NCI-H2081 treated with DMSO at 0.1 percent for 48 hours (cell line): ENCODE measurements around the gene KISS1R.
"Not testable (repeated sequence)": the region's sequence is repeated elsewhere in the genome, so short reads cannot be mapped to it uniquely, and the experiment has no call there.

Experiments
- DNase-seq: peaks from one replicate; lab custom pipeline; 2025; lab: John Stamatoyannopoulos, UW

Gene KISS1R

DNA sequence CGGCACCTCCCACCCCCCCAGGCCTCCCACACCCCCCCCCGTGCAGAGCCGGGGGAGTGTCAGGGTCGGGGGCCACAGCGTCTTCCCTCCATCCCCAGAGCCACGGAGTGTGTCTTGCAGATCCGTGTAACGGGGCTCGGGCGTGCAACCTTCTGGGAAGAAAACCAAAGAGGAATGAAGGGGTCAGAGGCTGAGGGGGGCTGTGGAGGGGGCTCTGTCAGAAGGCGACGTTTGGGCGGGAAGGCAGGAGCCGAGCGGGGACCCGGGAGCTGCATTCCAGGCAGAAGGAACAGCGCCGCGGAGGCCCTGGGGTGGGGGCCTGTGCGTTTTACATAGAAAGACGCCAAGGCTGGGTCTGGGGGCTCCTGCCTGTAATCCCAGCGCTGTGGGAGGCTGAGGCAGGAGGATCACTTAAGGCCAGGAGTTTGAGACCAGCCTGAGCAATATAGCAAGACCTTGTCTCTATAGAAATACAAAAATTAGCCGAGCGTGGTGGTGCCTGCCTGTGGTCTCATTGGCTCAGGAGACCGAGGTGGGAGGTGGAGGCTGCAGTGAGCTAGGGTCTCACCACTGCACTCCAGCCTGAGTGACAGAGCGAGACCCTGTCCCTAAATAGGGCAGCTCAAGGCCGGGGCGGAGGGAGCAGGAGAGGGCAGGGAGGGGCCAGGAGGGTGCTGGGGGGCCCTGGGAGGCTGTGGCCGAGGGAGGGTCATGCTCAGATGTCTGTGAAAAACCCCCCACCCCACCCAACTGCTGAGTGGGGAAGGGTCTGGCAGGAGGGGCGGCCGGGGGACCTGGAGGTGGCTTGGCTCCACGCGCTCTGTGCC is 36.5 kb downstream of the KISS1R start:
- no peak for DNase-seq

DNA sequence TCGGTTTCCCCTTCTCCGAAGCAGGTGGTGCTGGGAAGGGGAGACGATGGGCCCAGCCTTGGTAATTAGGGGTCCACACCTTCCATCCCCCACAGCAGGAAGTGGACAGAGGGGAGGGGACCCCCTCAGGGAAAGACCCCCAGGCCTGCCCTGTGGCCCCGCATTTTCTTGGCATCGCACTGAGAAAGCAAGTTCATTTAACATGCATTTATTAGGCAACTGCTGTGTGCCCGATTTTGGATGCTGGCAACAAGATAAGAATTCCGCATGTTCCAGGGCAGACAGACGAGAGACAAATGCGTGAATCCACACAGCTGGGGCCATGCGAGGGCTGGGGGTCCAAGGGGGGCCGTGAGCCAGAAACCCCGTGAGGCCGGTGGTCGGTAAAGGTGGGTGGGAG is 37.1 kb downstream of the KISS1R start:
- DNase-seq, result no peak

DNA sequence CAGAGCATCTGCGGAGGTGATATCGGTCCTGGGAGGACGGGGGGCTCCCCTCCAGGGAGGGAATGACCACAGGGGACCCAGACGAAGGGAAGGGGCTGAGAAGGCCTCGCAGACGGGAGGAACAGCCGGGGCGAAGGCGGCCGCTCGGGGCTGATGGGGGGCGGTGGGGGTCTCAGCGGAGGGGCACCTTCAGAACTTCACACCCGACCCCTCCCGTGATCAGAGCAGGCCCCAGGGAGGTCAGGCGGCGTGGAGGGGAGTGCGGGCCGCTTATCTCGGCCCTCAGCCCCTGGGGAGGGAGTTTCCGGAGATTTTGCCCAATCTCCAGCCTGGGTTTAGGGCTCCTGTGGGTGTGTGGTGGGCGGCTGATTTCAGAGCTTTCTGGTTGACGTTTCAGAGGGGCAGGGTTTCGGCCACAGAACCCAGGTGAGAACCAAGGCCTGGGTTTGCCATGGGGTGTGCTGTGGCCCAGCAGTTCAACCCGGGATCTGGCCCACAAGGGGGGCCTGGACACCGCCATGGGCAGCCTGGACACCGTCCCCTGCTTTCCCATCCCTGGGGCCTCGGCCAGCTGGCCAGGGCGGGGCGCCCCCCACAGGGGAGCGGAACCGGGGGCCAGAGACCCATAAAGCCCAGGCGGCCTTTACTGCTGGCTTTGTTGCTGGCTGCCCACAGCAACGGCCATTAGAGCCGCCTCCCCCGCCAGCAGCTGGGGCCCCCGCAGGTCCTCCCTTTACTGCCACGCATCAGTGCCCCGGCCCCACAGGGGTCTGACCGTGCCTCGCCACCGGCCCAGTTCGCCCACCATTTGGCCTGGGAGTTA is 37.8 kb downstream of the KISS1R start:
- DNase-seq, result no peak

- no peak for DNase-seq
Observed at GRCh38 chr19:955803-956765, 39.0 kb downstream of the KISS1R start.

GRCh38 chr19:956766-957440 is 39.8 kb downstream of the KISS1R start:
- no peak for DNase-seq

DNA sequence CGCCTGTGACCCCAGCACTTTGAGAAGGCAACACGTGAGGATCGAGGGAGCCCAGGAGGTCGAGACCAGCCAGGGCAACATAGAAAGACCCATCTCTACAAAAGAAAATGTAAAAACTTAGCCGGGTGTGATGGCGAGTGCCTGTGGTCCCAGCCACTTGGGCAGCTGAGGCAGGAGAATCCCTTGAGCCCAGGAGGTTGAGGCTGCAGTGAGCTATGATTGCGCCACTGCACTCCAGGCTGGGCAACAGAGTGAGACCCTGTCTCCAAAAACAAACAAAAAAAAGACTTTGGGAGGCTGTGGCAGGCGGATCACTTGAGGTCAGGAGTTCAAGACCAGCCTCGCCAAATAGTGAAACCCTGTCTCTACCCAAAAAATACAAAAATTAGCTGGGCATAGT is 40.4 kb downstream of the KISS1R start:
- not testable (repeated sequence) for DNase-seq

DNA sequence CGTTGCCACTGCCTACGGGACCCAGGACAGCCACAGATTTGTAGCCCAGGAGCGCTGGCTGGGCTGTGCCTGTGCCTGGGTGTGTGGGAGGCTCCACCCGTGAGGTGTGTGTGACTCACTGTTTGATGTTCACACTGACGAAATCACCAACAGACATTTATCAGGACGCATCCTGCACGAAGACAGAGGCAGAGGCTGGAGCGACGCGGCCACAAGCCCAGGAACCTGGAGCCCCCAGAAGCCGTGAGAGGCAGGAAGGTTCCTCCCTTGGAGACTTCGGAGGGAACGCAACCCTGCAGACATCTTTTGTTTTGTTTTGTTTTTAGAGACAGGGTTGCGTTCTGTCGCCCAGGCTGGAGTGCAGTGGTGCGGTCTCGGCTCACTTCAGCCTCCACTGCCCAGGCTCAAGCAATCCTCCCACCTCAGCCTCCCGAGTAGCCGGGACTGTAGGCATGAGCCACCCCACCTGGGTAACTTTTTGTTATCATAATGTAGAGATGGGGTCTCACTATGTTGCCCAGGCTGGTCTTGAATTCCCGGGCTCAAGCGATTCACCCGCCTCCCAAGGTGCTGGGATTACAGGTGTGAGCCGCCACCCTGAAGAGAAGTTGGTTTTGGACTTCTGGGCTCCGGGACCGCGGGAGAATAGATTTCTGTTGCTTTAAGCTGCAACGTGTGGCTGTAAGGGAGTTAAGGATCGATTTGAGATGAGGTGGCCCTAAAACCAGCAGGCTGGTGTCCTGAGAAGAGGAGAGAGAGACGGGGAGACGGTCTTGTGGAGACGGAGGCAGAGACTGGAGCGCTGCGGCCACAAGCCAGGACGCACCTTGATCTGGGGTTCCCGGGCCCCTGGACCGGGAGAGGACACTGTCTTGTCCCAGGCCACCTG is 42.1 kb downstream of the KISS1R start:
- no peak for DNase-seq

GRCh38 chr19:960020-960419 is 42.9 kb downstream of the KISS1R start:
- no peak for DNase-seq

- DNase-seq, result no peak
Observed at GRCh38 chr19:960601-960938, 43.4 kb downstream of the KISS1R start.

DNA sequence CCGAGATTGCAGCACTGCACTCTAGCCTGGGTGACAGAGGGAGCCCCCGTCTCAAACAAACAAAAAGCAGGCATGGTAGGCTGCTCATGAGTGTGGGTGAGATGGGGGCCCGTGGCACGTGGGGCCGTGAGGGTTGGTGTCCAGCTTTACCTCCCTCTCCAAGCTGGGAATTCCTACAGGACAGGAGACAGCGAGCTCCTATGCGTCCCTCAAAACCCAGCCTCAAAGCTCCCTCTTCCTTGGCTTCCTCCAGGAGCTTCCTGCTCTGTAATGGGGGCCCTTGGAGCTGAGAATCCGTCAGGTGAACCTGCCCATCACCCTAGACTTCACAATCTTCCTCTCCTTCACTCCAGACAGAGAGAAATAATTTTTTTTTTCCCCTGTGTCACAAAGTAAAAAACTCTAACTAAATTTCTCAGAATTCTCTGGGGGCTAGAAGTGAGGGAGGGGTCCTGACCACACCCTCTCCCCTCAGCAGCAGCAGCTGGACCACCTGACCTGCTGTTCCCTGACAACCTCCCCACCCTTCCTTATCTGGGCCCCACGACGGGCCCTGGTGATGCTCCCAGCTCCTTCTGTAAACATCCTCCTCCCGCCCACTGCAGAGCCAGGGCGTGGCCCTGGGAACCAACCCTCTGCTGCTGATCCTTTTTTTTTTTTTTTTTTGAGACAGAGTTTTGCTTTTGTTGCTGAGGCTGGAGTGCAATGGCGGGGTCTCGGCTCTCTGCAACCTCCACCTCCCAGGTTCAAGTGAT is 44.9 kb downstream of the KISS1R start:
- no peak for DNase-seq

GRCh38 chr19:962683-963400 is 45.7 kb downstream of the KISS1R start:
- DNase-seq, result no peak

- no peak for DNase-seq
Observed at GRCh38 chr19:963486-963951, 46.4 kb downstream of the KISS1R start.

DNA sequence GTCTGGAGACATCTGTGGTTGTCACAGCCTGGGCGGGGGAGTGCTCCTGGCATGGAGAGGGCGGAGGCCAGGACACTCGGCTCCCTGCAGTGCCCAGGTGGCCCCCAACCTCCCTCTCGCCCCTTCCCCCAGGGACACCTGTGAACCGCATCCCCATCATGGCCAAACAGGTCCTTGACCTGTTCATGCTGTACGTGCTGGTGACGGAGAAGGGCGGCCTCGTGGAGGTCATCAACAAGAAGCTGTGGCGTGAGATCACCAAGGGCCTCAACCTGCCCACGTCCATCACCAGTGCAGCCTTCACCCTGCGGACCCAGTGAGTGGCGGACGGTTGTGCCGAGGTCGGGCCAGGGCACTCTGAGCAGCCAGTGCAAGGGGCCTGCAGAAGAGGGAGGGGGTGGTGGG is 47.0 kb downstream of the KISS1R start:
- DNase-seq, result no peak

DNA sequence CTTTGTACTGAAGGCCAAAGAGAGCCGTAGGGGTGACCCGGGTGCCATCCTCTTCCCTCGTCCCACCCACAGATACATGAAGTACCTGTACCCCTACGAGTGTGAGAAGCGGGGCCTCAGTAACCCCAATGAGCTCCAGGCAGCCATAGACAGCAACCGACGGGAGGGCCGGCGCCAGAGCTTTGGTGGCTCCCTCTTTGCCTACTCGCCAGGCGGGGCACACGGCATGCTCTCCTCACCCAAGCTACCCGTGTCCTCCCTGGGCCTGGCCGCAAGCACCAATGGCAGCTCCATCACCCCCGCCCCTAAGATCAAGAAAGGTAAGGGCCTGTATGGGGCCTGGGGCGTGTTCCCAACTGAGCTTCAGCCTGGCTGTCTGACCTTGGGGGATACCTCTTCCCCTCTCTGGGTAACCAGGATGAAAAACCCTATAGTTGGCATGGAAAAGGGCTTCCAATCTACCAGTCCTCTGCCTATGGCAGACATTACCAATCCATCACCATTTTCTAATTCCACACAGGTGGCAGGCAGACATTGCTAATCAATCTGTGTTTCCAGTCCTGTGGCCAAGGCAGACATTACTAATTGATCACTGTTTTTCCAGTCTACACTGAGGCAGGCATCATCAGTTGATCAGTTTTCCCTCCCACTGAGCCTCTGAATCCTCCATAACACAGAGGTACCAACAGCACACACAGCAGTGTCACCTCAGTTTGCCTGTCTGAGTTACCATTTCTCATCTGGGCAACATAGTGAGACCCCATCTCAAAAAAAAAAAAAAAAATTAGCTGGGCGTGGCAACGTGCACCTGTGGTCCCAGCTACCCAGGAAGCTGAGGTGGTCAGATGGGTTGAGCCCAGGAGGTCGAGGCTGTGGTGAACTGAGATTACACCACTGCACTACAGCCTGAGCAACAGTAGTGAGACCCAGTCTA is 47.9 kb downstream of the KISS1R start:
- DNase-seq, result no peak

DNA sequence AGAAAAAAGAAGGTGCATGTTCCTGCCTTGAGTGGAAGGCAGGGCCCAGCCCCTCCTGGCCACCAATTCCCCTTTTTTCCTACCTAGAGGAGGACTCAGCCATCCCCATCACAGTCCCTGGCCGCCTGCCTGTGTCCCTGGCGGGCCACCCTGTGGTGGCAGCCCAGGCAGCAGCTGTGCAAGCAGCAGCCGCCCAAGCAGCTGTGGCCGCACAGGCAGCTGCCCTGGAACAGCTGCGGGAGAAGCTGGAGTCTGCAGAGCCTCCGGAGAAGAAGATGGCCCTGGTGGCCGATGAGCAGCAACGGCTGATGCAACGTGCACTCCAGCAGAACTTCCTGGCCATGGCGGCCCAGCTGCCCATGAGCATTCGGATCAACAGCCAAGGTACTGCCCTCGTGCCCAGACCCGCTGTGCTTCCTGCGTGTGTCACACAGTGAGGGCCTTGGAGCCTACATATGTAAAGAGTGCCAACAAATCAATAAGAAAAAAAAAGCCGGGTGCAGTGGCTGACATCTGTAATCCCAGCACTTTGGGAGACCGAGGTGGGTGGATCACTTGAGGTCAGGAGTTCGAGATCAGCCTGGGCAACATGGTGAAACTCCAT is 49.5 kb downstream of the KISS1R start:
- DNase-seq, result no peak
